GM23338 (cell line): ENCODE results near the gene ZIC2. TPM values are rescaled to one million over a fixed set of nuclear protein-coding genes. Genes with fewer than 3 reads are reported as not detected.

Experiments used
- ATAC-seq: fragments of 200-7000 bp; cut with Tn5 transposase; 3 replicates; pipeline ENCODE4 v1.9.1; 2020
- DNase-seq: peaks from one replicate; pipeline ENCODE4 v3.0.0-alpha.2; 2015; ENCODE audit warnings: low spot score
- H2AFZ ChIP-seq: fragments of 200-600 bp; sonication (generic); 2 replicates; pipeline ENCODE4 v1.8.0; 2016; ENCODE audit warnings: antibody characterized with exemption, mild to moderate bottlenecking, moderate library complexity
- H3F3A ChIP-seq: fragments of 200-600 bp; sonication (generic); replicated peaks from 2 replicates; pipeline ENCODE4 v1.8.0; 2017; ENCODE audit warnings: antibody characterized with exemption, mixed run types, low read depth
- H3K27ac ChIP-seq: fragments of 200-600 bp; sonication (generic); 2 replicates; pipeline ENCODE4 v1.6.1; 2016; ENCODE audit warnings: low read depth
- H3K27me3 ChIP-seq: fragments of 200-600 bp; sonication (generic); 2 replicates; pipeline ENCODE4 v1.8.0; 2016; ENCODE audit warnings: mild to moderate bottlenecking, mixed run types, moderate library complexity; ENCODE audit not compliant: insufficient read depth
- H3K36me3 ChIP-seq: fragments of 200-600 bp; sonication (generic); 2 replicates; pipeline ENCODE4 v1.8.0; 2016; ENCODE audit warnings: mild to moderate bottlenecking; ENCODE audit not compliant: insufficient read depth
- H3K4me1 ChIP-seq: fragments of 200-600 bp; sonication (generic); 2 replicates; pipeline ENCODE4 v1.8.0; 2016; ENCODE audit warnings: mild to moderate bottlenecking, moderate library complexity; ENCODE audit not compliant: insufficient read depth
- H3K4me2 ChIP-seq: fragments of 200-600 bp; sonication (generic); 2 replicates; pipeline ENCODE4 v1.7.1; 2017; ENCODE audit warnings: mixed run types
- H3K4me3 ChIP-seq: fragments of 200-600 bp; sonication (generic); 2 replicates; pipeline ENCODE4 v1.6.1; 2016; ENCODE audit warnings: mixed run types
- H3K79me2 ChIP-seq: fragments of 200-600 bp; sonication (generic); replicated peaks from 2 replicates; pipeline ENCODE4 v1.8.0; 2017; ENCODE audit warnings: mild to moderate bottlenecking; ENCODE audit not compliant: insufficient read depth
- H3K9me2 ChIP-seq: fragments of 200-600 bp; sonication (generic); 2 replicates; pipeline ENCODE4 v1.8.0; 2017; ENCODE audit not compliant: insufficient read depth
- H4K20me1 ChIP-seq: fragments of 200-600 bp; sonication (generic); replicated peaks from 2 replicates; pipeline ENCODE4 v1.8.0; 2017; ENCODE audit warnings: mild to moderate bottlenecking; ENCODE audit not compliant: insufficient read depth
- H3K27ac Mint-ChIP-seq: 2 replicates; pipeline ENCODE4 v1.8.0; 2020; ENCODE audit warnings: inconsistent platforms, mild to moderate bottlenecking, moderate library complexity, mixed read lengths
- H3K27me3 Mint-ChIP-seq: 3 replicates; pipeline ENCODE4 v1.8.0; 2022; ENCODE audit warnings: low read depth, mild to moderate bottlenecking, moderate library complexity, mixed read lengths, inconsistent platforms; ENCODE audit not compliant: insufficient read depth, poor library complexity
- H3K36me3 Mint-ChIP-seq: 3 replicates; pipeline ENCODE4 v1.8.0; 2021; ENCODE audit warnings: low read depth, mild to moderate bottlenecking, inconsistent platforms, moderate library complexity, mixed read lengths
- H3K4me1 Mint-ChIP-seq: 3 replicates; pipeline ENCODE4 v1.8.0; 2020; ENCODE audit warnings: mild to moderate bottlenecking, inconsistent platforms, mixed read lengths
- H3K4me3 Mint-ChIP-seq: 3 replicates; pipeline ENCODE4 v1.8.0; 2021; ENCODE audit warnings: moderate library complexity, mild to moderate bottlenecking, inconsistent platforms, mixed read lengths
- H3K9me3 Mint-ChIP-seq: 3 replicates; pipeline ENCODE4 v1.8.0; 2020; ENCODE audit warnings: moderate library complexity, mild to moderate bottlenecking, inconsistent platforms, mixed read lengths
- CREB1 ChIP-seq: fragments of 250-450 bp; sonication (Bioruptor Pico); IDR thresholded peaks from 2 replicates; pipeline ENCODE4 v1.5.0; 2020; ENCODE audit warnings: low read depth, mild to moderate bottlenecking, moderate library complexity
- CTCF ChIP-seq, 2 experiments: fragments of 200-600 bp in 1 of 2; sonication (generic) in 1 of 2; conservative IDR thresholded peaks; 2 replicates each; pipeline versions ENCODE4 v1.5.1 to v1.6.1; 2016 to 2017; ENCODE audit warnings: antibody characterized with exemption in 2 of 2, low read depth in 2 of 2, mild to moderate bottlenecking in 2 of 2, moderate library complexity in 1 of 2
- ETS1 ChIP-seq: IDR thresholded peaks from 2 replicates; pipeline ENCODE4 v1.6.1; 2016; ENCODE audit warnings: antibody characterized with exemption
- EZH2 ChIP-seq: fragments of 200-600 bp; sonication (generic); IDR thresholded peaks from one replicate; pipeline ENCODE4 v1.8.0; 2017; ENCODE audit warnings: antibody characterized with exemption, mild to moderate bottlenecking, low read depth; ENCODE audit not compliant: unreplicated experiment
- EZH2phosphoT487 ChIP-seq: fragments of 200-600 bp; sonication (generic); IDR thresholded peaks from one replicate; pipeline ENCODE4 v1.8.1; 2018; ENCODE audit warnings: antibody characterized with exemption; ENCODE audit not compliant: unreplicated experiment
- JUNB ChIP-seq: IDR thresholded peaks from one replicate; pipeline ENCODE4 v1.6.1; 2016; ENCODE audit warnings: antibody characterized with exemption; ENCODE audit not compliant: unreplicated experiment
- NANOG ChIP-seq: IDR thresholded peaks from 2 replicates; pipeline ENCODE4 v1.6.1; 2016; ENCODE audit warnings: antibody characterized with exemption, borderline replicate concordance
- POLR2AphosphoS5 ChIP-seq: IDR thresholded peaks from 2 replicates; pipeline ENCODE4 v1.6.1; 2016; ENCODE audit warnings: antibody characterized with exemption, low read depth
- REST ChIP-seq: IDR thresholded peaks from one replicate; pipeline ENCODE4 v1.6.1; 2018; ENCODE audit warnings: antibody characterized with exemption; ENCODE audit not compliant: unreplicated experiment
- STAT1 ChIP-seq: IDR thresholded peaks from one replicate; pipeline ENCODE4 v1.6.1; 2016; ENCODE audit warnings: antibody characterized with exemption; ENCODE audit not compliant: unreplicated experiment
- ZNF114 ChIP-seq: fragments of 250-450 bp; sonication (Bioruptor Pico); IDR thresholded peaks from 2 replicates; pipeline ENCODE4 v1.5.0; 2020; ENCODE audit warnings: mild to moderate bottlenecking, moderate library complexity
- ZNF462 ChIP-seq: fragments of 250-450 bp; sonication (Bioruptor Pico); IDR thresholded peaks from 2 replicates; pipeline ENCODE4 v1.5.0; 2020; ENCODE audit warnings: mild to moderate bottlenecking, moderate library complexity
- polyA plus RNA-seq: library from polyadenylated mRNA; unstranded; fragments of >200 nt; fragmentation: Nextera tagmentation; extraction: Ambion mirVana; gene quantifications from 2 replicates; pipeline ENCODE4 v1.2.1, GENCODE V29; 2016
- total RNA-seq: library from RNA; depleted of rRNA; stranded (reverse); fragments of >200 nt; shearing (Covaris generic); gene quantifications from 2 replicates; pipeline ENCODE4 v1.2.3, GENCODE V29; 2014

Gene ZIC2
- total and polyA plus RNA-seq, 2 experiments from 2014 or later = 63.2 to 87.9 TPM

GRCh38 chr13:99989276-99990125 is 7.9 kb downstream of the ZIC2 start:
- peaks cover 6% of the 10 kb centered on the region; the same call in 1 of the 2 replicates for H3K36me3 ChIP-seq
- peaks cover 92% of the 10 kb centered on the region for H3K27me3 Mint-ChIP-seq
- peaks cover 57% of the 10 kb centered on the region for H3K4me1 Mint-ChIP-seq
- peaks cover 57% of the 10 kb centered on the region for H3K4me1 ChIP-seq
- peaks cover 35% of the 10 kb centered on the region for H3F3A ChIP-seq
- no peaks in the 10 kb centered on the region for H3K9me2 ChIP-seq
- peak overlapping the region; percentile 54 for H3K4me3 ChIP-seq
- TF ChIP-seq CTCF (conservative IDR thresholded peaks at IDR 0.05; ENCODE audit: low read depth in 2 of 2) = no peak
- peak; percentile 27 for TF ChIP-seq EZH2phosphoT487
- TF ChIP-seq ETS1 = no peak
- no peak for TF ChIP-seq STAT1
- TF ChIP-seq REST = no peak
- TF ChIP-seq POLR2AphosphoS5 = no peak
- no peak for TF ChIP-seq NANOG
- TF ChIP-seq ZNF462 (CRISPR knock-in tag) = no peak
- TF ChIP-seq EZH2 = peak; percentile 76
- TF ChIP-seq CREB1 = no peak
- TF ChIP-seq ZNF114 = no peak
- TF ChIP-seq JUNB = no peak
- no peak overlapping the region for H3K27ac Mint-ChIP-seq
- DNase-seq (peak; percentile 61), ATAC-seq (peak; percentile 17)
- peaks cover 96% of the 10 kb centered on the region for H3K27me3 ChIP-seq
- H3K4me3 Mint-ChIP-seq = peak overlapping the region; percentile 71
- H3K27ac ChIP-seq = no peak overlapping the region
- H3K4me2 ChIP-seq = peak overlapping the region; percentile 74
- H3K9me3 Mint-ChIP-seq = peaks cover 10% of the 10 kb centered on the region
- H3K36me3 Mint-ChIP-seq = peaks cover 32% of the 10 kb centered on the region
- peak overlapping the region; percentile 7; the same call in 1 of the 2 replicates for H2AFZ ChIP-seq
- peaks cover 18% of the 10 kb centered on the region for H3K79me2 ChIP-seq
- H4K20me1 ChIP-seq = peaks cover 8% of the 10 kb centered on the region
